Kidney (tissue), 22 donors: ENCODE measurements around the gene CCDC160. TPM values are rescaled to one million over a fixed set of nuclear protein-coding genes. Genes with fewer than 3 reads are reported as not detected.

Source experiments
- DNase-seq, 5 donors: peaks; one replicate each; pipeline ENCODE4 v3.0.0-alpha.2; 2013 to 2020
- FAIRE-seq: peaks from 2 replicates; lab custom pipeline; 2012; peaks lifted over from hg19 to GRCh38; lab: Jason Lieb, UNC
- H3K27ac ChIP-seq, 2 donors: one replicate each; pipeline ENCODE4 v1.7.0; 2013; ENCODE audit warnings: low read depth in 2 of 2, low read length in 2 of 2, inconsistent platforms in 1 of 2
- H3K27me3 ChIP-seq: one replicate; pipeline ENCODE4 v1.7.1; 2013; ENCODE audit warnings: low read length, inconsistent platforms; ENCODE audit not compliant: control insufficient read depth, insufficient read depth
- H3K36me3 ChIP-seq, 3 donors: one replicate each; pipeline versions ENCODE4 v1.7.0 to v1.7.1; 2013; ENCODE audit warnings: low read length in 3 of 3, control low read depth in 1 of 3, inconsistent platforms in 1 of 3; ENCODE audit not compliant: insufficient read depth in 3 of 3, control insufficient read depth in 2 of 3
- H3K4me1 ChIP-seq, 3 donors: one replicate each; pipeline versions ENCODE4 v1.7.0 to v1.7.1; 2013; ENCODE audit warnings: low read length in 3 of 3, inconsistent platforms in 1 of 3, low read depth in 1 of 3; ENCODE audit not compliant: control insufficient read depth in 2 of 3, insufficient read depth in 2 of 3
- H3K4me3 ChIP-seq, 3 donors: one replicate each; pipeline versions ENCODE4 v1.7.0 to v1.8.1; 2013; ENCODE audit warnings: low read length in 3 of 3, control low read depth in 1 of 3, inconsistent platforms in 1 of 3
- H3K9ac ChIP-seq, 3 donors: one replicate each; pipeline versions ENCODE4 v1.7.0 to v1.7.1; 2013; ENCODE audit warnings: low read length in 3 of 3, control low read depth in 1 of 3, inconsistent platforms in 1 of 3
- H3K9me3 ChIP-seq, 3 donors: one replicate each; pipeline versions ENCODE4 v1.7.0 to v1.7.1; 2013; ENCODE audit warnings: low read length in 3 of 3, control low read depth in 1 of 3, inconsistent platforms in 1 of 3; ENCODE audit not compliant: control insufficient read depth in 2 of 3, insufficient read depth in 1 of 3
- CTCF ChIP-seq: IDR thresholded peaks from 3 replicates; pipeline ENCODE4 v1.5.1; 2012; ENCODE audit warnings: mild to moderate bottlenecking, moderate library complexity, borderline replicate concordance; ENCODE audit not compliant: insufficient read depth; ENCODE audit errors: extremely low read depth
- intact Hi-C: fragments of 100-400 bp; cut with DNase I; formaldehyde crosslinking; loops from one replicate; pipeline ENCODE4 v1.11.1; 2022
- long read RNA-seq, 10 donors: library from polyadenylated mRNA in 1 of 10; unstranded in 1 of 10; transcript quantifications; one replicate each; pipeline ENCODE4 v2.0.0 and lab custom pipeline, GENCODE V29; 2021 to 2026
- polyA plus RNA-seq: library from polyadenylated mRNA; stranded (reverse); fragments of 350-450 nt; fragmentation: Illumina TruSeq; extraction: RNeasy Lipid Tissue Mini Kit (QIAGEN cat#74804); gene quantifications from one replicate; pipeline ENCODE4 v1.2.3, GENCODE V29; 2014; ENCODE audit warnings: low read depth, low replicate concordance; ENCODE audit not compliant: insufficient read depth
- total RNA-seq: library from RNA; stranded (reverse); fragmentation: NEBNext Ultra II Directional; extraction: Animal tissue kit (Norgen Biotek cat#: 25700); gene quantifications from one replicate; pipeline ENCODE4 v1.2.1, GENCODE V29; 2021
- donor health status: control.
- donor health status: control.
- donor health status: control.
- donor health status: control.
- donor health status: control.
- donor health status: DM: yes; HTN: yes; CAD: no.
- donor health status: Normal renal cell carcinoma (clear cell type).

Gene CCDC160
- total RNA-seq (4.9 TPM), polyA plus RNA-seq (7.0 TPM)
- long read RNA-seq, donor 1, partial matches to known transcripts: 0 of 4 reads
- long read RNA-seq, donor 1, other reads (novel, unspliced or antisense): 0 of 4 reads
- long read RNA-seq, donor 2, partial matches to known transcripts: 0 of 2 reads
- long read RNA-seq, donor 2, other reads (novel, unspliced or antisense): 0 of 2 reads
- long read RNA-seq, donor 3, partial matches to known transcripts: 0 of 4 reads
- long read RNA-seq, donor 3, other reads (novel, unspliced or antisense): 0 of 4 reads
- long read RNA-seq, donor 4: 0 reads
- long read RNA-seq, donor 5: 0 reads
- long read RNA-seq, donor 6, partial matches to known transcripts: 0 of 1 reads
- long read RNA-seq, donor 6, other reads (novel, unspliced or antisense): 0 of 1 reads
- long read RNA-seq, donor 7, partial matches to known transcripts: 0 of 2 reads
- long read RNA-seq, donor 7, other reads (novel, unspliced or antisense): 0 of 2 reads
- long read RNA-seq, donor 8, partial matches to known transcripts: 0 of 3 reads
- long read RNA-seq, donor 8, other reads (novel, unspliced or antisense): 0 of 3 reads
- long read RNA-seq, donor 9, partial matches to known transcripts: 0 of 3 reads
- long read RNA-seq, donor 9, other reads (novel, unspliced or antisense): 0 of 3 reads
- long read RNA-seq, donor 10, partial matches to known transcripts: 0 of 2 reads
- long read RNA-seq, donor 10, other reads (novel, unspliced or antisense): 0 of 2 reads

- DNase-seq: peak; percentile 69 to 87 (median 79)
- intact Hi-C loops: no loop called here
- Histone ChIP-seq H3K27me3 (no peaks in the 10 kb centered on the region), H3K4me1 (peaks cover 0 to 3% (median 0%) of the 10 kb centered on the region in 3 donors), H3K9ac (peak within 1 kb of the TSS in 2 of 3 donors; percentile 24 to 41), H3K4me3 (peak within 1 kb of the TSS; percentile 41 to 63 (median 52)), H3K27ac (peak within 1 kb of the TSS in 1 of 2 donors; percentile 23), H3K9me3 (no peaks in the 10 kb centered on the region), H3K36me3 (no peaks in the 10 kb centered on the region)
- FAIRE-seq: no peak
- TF ChIP-seq CTCF: no peak
Observed at GRCh38 chrX:134236626-134237614, at the start of gene CCDC160. Gene CCDC160, plus strand, starts transcription at chrX:134237182. Its CDS starts 7,619 bp downstream, at chrX:134244801.

GRCh38 chrX:134191281-134191680 is 45.7 kb upstream of the CCDC160 start:
- no peak overlapping the region for H3K27ac ChIP-seq
- no peak for DNase-seq
- TF ChIP-seq CTCF: no peak
- no peaks in the 10 kb centered on the region for H3K27me3 ChIP-seq
- no peak for FAIRE-seq
- no peaks in the 10 kb centered on the region for H3K9me3 ChIP-seq
- intact Hi-C loops: no loop called here
- H3K36me3 ChIP-seq: no peaks in the 10 kb centered on the region
- no peaks in the 10 kb centered on the region for H3K4me1 ChIP-seq
- H3K9ac ChIP-seq: no peak overlapping the region
- no peak overlapping the region for H3K4me3 ChIP-seq

- Histone ChIP-seq H3K27me3 (no peaks in the 10 kb centered on the region), H3K27ac (no peak overlapping the region), H3K4me3 (no peak overlapping the region), H3K9ac (no peak overlapping the region), H3K9me3 (no peaks in the 10 kb centered on the region), H3K36me3 (no peaks in the 10 kb centered on the region), H3K4me1 (no peaks in the 10 kb centered on the region)
- TF ChIP-seq CTCF: no peak
- intact Hi-C loops: no loop called here
- FAIRE-seq: no peak
- no peak for DNase-seq
Observed at GRCh38 chrX:134194915-134195314, 42.1 kb upstream of the CCDC160 start.
